B cell (primary cell): Measurements from ENCODE around the gene CCT6B. TPM values are rescaled to one million over a fixed set of nuclear protein-coding genes. Genes with fewer than 3 reads are reported as not detected.

Experiments
- ATAC-seq: fragments of 200-7000 bp; cut with Tn5 transposase; one replicate; pipeline ENCODE4 v1.10.0; 2021; ENCODE audit warnings: low read depth, mild to moderate bottlenecking, moderate number of reproducible peaks, moderate library complexity
- CTCF ChIA-PET: fragments of 350-600 bp; sonication (Branson Sonifier 250); formaldehyde crosslinking; loops from one replicate; lab custom pipeline; 2021; ENCODE audit warnings: antibody characterized with exemption, inconsistent platforms; lab: Charles Lee
- POLR2A ChIA-PET: fragments of 350-600 bp; sonication (Branson Sonifier 250); formaldehyde crosslinking; loops from one replicate; lab custom pipeline; 2021; ENCODE audit warnings: antibody characterized with exemption; lab: Charles Lee
- DNase-seq: peaks from one replicate; pipeline ENCODE4 v3.0.0; 2013
- H2AFZ ChIP-seq: 2 replicates; pipeline ENCODE4 v1.6.1; 2012; ENCODE audit warnings: mild to moderate bottlenecking, low read depth, low read length; ENCODE audit not compliant: insufficient read depth, poor library complexity, severe bottlenecking
- H3K27ac ChIP-seq, 2 donors: 1 replicate in 1 of 2; 2 replicates in 1 of 2; pipeline ENCODE4 v1.5.1; 2012 to 2013; ENCODE audit warnings: low read length in 2 of 2, mild to moderate bottlenecking in 2 of 2, moderate library complexity in 1 of 2
- H3K27me3 ChIP-seq, 4 experiments: fragments of 200-600 bp in 1 of 4; sonication (generic) in 1 of 4; replicated peaks in 1 of 4; 1 replicate in 2 of 4; 2 replicates in 2 of 4; pipeline versions ENCODE4 v1.6.1 to v1.7.0; 2013 to 2016; ENCODE audit warnings: low read length in 3 of 4, mild to moderate bottlenecking in 2 of 4, mixed read lengths in 1 of 4, moderate library complexity in 1 of 4; ENCODE audit not compliant: insufficient read depth in 4 of 4, control insufficient read depth in 3 of 4; ENCODE audit errors: control extremely low read depth in 1 of 4
- H3K36me3 ChIP-seq, 2 experiments: replicated peaks in 1 of 2; 1 replicate in 1 of 2; 2 replicates in 1 of 2; pipeline versions ENCODE4 v1.6.1 to v1.7.1; 2013; ENCODE audit warnings: low read length in 1 of 2; ENCODE audit not compliant: insufficient read depth in 2 of 2, control insufficient read depth in 1 of 2; ENCODE audit errors: control extremely low read depth in 1 of 2, extremely low read depth in 1 of 2
- H3K4me1 ChIP-seq, 2 donors: fragments of 200-600 bp in 1 of 2; sonication (generic) in 1 of 2; 1 replicate in 1 of 2; 2 replicates in 1 of 2; pipeline versions ENCODE4 v1.5.1 to v1.6.1; 2013 to 2017; ENCODE audit warnings: low read length in 2 of 2; ENCODE audit not compliant: control insufficient read depth in 2 of 2, insufficient read depth in 2 of 2
- H3K4me2 ChIP-seq: replicated peaks from 2 replicates; pipeline ENCODE3; 2012; ENCODE audit warnings: mild to moderate bottlenecking, low read depth, low read length; ENCODE audit not compliant: poor library complexity, severe bottlenecking
- H3K4me3 ChIP-seq, 5 experiments: fragments of 200-600 bp in 1 of 5; sonication (generic) in 1 of 5; 1 replicate in 3 of 5; 2 replicates in 2 of 5; pipeline versions ENCODE4 v1.5.1 to v1.7.0; 2011 to 2016; ENCODE audit warnings: low read length in 4 of 5, mild to moderate bottlenecking in 4 of 5, low read depth in 2 of 5, control low read depth in 1 of 5, moderate library complexity in 1 of 5; ENCODE audit not compliant: insufficient read depth in 1 of 5; ENCODE audit errors: control extremely low read depth in 1 of 5, extremely low read depth in 1 of 5
- H3K79me2 ChIP-seq: fragments of 200-600 bp; sonication (generic); one replicate; pipeline ENCODE4 v1.6.0; 2016; ENCODE audit warnings: low read length; ENCODE audit not compliant: control insufficient read depth, insufficient read depth
- H3K9ac ChIP-seq: fragments of 200-600 bp; sonication (generic); 2 replicates; pipeline ENCODE4 v1.6.1; 2017; ENCODE audit warnings: mild to moderate bottlenecking, low read length, moderate library complexity
- H3K9me3 ChIP-seq, 3 donors: one replicate each; pipeline versions ENCODE4 v1.6.1 to v1.7.1; 2013; ENCODE audit warnings: low read length in 2 of 3; ENCODE audit not compliant: control insufficient read depth in 2 of 3, insufficient read depth in 1 of 3; ENCODE audit errors: control extremely low read depth in 1 of 3
- H4K20me1 ChIP-seq: 2 replicates; pipeline ENCODE4 v1.6.0; 2012; ENCODE audit warnings: mild to moderate bottlenecking, low read length; ENCODE audit not compliant: insufficient read depth, control insufficient read depth, poor library complexity, severe bottlenecking
- H3K27ac Mint-ChIP-seq: one replicate; pipeline ENCODE4 v1.8.0; 2021; ENCODE audit warnings: mixed read lengths
- H3K27me3 Mint-ChIP-seq: one replicate; pipeline ENCODE4 v1.8.0; 2021; ENCODE audit warnings: mixed read lengths
- H3K4me1 Mint-ChIP-seq: one replicate; pipeline ENCODE4 v1.8.0; 2021; ENCODE audit warnings: mixed read lengths
- H3K4me3 Mint-ChIP-seq: one replicate; pipeline ENCODE4 v1.8.0; 2021; ENCODE audit warnings: mixed read lengths
- H3K9me3 Mint-ChIP-seq: one replicate; pipeline ENCODE4 v1.8.0; 2022; ENCODE audit warnings: mixed read lengths; ENCODE audit not compliant: insufficient read depth
- CTCF ChIP-seq: fragments of 200-600 bp; IDR thresholded peaks from one replicate; pipeline ENCODE4 v1.8.0; 2022; ENCODE audit warnings: antibody characterized with exemption, mild to moderate bottlenecking
- EZH2 ChIP-seq: IDR thresholded peaks from 2 replicates; pipeline ENCODE4 v1.6.1; 2012; ENCODE audit warnings: borderline replicate concordance, low read depth, mild to moderate bottlenecking, moderate library complexity, low read length; ENCODE audit not compliant: insufficient read depth, poor library complexity, severe bottlenecking
- WGBS: methylation state at CpG from one replicate; pipeline ENCODE4 v1.1.5; 2013; ENCODE audit warnings: missing lambda C conversion rate; ENCODE audit not compliant: insufficient coverage; 5-methylcytosine and 5-hydroxymethylcytosine counted together
- intact Hi-C: fragments of 100-400 bp; cut with micrococcal nuclease; formaldehyde crosslinking; loops from one replicate; pipeline ENCODE4 v1.10.0; 2022
- polyA plus RNA-seq: library from polyadenylated mRNA; depleted of rRNA; stranded (reverse); fragments of >200 nt; gene quantifications from 2 replicates; pipeline ENCODE4 v1.2.3, GENCODE V29; 2012
- total RNA-seq, 2 donors: library from RNA; stranded (reverse); fragments of 120-200 nt in 1 of 2; gene quantifications; 1 replicate in 1 of 2; 2 replicates in 1 of 2; pipeline versions ENCODE4 v1.2.3 to v1.2.4, GENCODE V29; 2013 to 2022

CCT6B gene
- total and polyA plus RNA-seq, 2 donors (not counting 1 experiment from before 2014, with no cell fraction given) = 0.82 to 2.6 TPM

GRCh38 chr17:34920676-34921075, 40.6 kb downstream of the CCT6B start:
- Mint-ChIP-seq H3K9me3 (no peaks in the 10 kb centered on the region), H3K4me3 (no peak overlapping the region), H3K27ac (no peak overlapping the region), H3K27me3 (peaks cover 4% of the 10 kb centered on the region), H3K4me1 (no peaks in the 10 kb centered on the region)
- Histone ChIP-seq H3K36me3 (no peaks in the 10 kb centered on the region), H3K9me3 (no peaks in the 10 kb centered on the region), H3K27me3 (no peaks in the 10 kb centered on the region), H3K4me1 (no peaks in the 10 kb centered on the region), H3K79me2 (no peaks in the 10 kb centered on the region), H3K4me2 (no peak overlapping the region), H3K4me3 (no peak overlapping the region), H4K20me1 (no peaks in the 10 kb centered on the region), H3K27ac (no peak overlapping the region), H3K9ac (no peak overlapping the region), H2AFZ (no peak overlapping the region)
- POLR2A ChIA-PET = no interaction called here
- DNase-seq (no peak), ATAC-seq (no peak)
- 50% methylated on average over 1 of the region's 4 CpGs for WGBS
- intact Hi-C loops = no loop called here
- TF ChIP-seq EZH2 (no peak), CTCF (no peak)
- CTCF ChIA-PET = no interaction called here

- DNase-seq (no peak), ATAC-seq (no peak)
- H4K20me1 ChIP-seq = no peaks in the 10 kb centered on the region
- TF ChIP-seq EZH2 (no peak), CTCF (no peak)
- no peaks in the 10 kb centered on the region for H3K27me3 ChIP-seq
- no peaks in the 10 kb centered on the region for H3K79me2 ChIP-seq
- H3K27ac ChIP-seq = no peak overlapping the region
- Mint-ChIP-seq H3K9me3 (no peaks in the 10 kb centered on the region), H3K4me3 (no peak overlapping the region), H3K27me3 (peaks cover 4% of the 10 kb centered on the region), H3K27ac (no peak overlapping the region), H3K4me1 (peaks cover 7% of the 10 kb centered on the region)
- no peaks in the 10 kb centered on the region for H3K9me3 ChIP-seq
- peaks cover 0 to 4% of the 10 kb centered on the region in 2 donors for H3K4me1 ChIP-seq
- ChIA-PET POLR2A (no interaction called here), CTCF (no interaction called here)
- intact Hi-C loops = no loop called here
- WGBS = 100% methylated on average over 1 of the region's 1 CpG
- no peak overlapping the region for H2AFZ ChIP-seq
- no peak overlapping the region for H3K9ac ChIP-seq
- H3K36me3 ChIP-seq = no peaks in the 10 kb centered on the region
- H3K4me3 ChIP-seq = no peak overlapping the region
- no peak overlapping the region for H3K4me2 ChIP-seq
Observed at GRCh38 chr17:34917381-34917780, 43.9 kb downstream of the CCT6B start.
